HG02840 (cell line): ENCODE results near the gene RPGRIP1L.

Experiments
- ATAC-seq: cut with Tn5 transposase; IDR thresholded peaks from one replicate; pipeline ENCODE4 v1.9.1; 2021; ENCODE audit warnings: mild to moderate bottlenecking, moderate library complexity, moderate number of reproducible peaks; ENCODE audit not compliant: unreplicated experiment, low FRiP score

The RPGRIP1L gene

DNA sequence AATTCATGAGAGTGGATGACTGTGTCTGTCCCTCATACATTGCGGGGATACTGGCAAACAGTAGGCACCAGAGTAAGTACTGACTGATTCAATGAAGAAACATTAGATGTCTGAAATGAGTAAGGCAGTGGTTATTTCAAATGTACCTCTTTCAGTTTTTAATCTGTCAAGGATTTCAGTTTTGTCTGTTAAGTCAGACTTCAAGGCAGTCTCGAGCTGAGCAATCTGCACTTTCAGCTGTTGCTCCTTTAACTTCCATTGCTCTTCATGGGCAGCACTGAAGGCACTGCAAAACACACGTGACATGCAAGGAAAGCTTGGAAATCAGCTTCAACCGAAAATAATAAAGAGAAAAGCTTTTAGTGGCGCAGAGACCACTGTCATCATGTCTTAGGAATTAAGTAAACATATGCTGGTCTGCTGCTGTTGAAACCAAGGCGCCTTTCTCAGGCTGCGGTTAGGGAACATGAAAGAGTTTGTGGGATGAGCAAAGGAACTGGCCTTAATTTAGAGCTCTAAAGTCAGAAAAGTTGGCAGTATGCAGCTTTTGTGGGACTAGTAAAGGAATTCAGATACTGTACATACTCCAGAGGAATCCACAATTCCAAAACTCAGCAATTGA lies 38.8 kb downstream of the RPGRIP1L start:
- ATAC-seq = no peak

DNA sequence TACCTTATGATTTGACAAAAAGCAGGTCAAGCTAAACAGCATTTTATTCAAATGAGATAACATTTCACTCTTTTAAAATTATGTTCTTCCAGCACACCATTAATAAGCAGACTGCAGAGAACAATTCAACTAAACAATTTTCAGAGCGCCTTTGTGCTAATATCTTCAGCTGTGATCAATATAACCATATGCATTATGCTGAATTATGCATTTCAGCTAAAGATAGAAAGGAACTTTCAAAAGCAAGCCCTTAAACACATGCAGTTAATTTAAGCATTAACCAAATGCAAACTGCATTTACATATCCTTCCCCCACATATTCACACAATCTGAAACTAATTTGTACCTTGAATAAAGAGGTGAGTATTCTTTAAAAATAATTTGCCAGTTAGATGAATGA lies 41.6 kb downstream of the RPGRIP1L start:
- no peak for ATAC-seq

DNA sequence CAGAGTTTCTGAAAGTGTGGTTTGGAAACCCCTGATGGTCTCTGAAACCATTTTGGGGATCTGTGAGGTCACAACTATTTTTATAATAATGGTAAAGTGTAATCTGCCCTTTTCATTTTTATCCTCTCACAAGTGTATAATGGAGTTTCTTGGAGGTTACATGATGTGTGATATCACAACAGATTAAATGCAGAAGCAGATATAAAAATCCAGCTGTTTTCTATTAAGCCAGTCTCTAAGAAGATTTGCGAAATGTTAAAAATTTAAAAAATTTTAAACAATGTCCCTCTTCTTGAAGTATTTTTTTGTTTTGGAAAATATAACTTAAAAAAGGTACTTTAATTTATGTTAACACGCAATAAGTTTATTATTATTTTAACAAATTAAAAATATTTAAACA lies 48.7 kb downstream of the RPGRIP1L start:
- no peak for ATAC-seq

DNA sequence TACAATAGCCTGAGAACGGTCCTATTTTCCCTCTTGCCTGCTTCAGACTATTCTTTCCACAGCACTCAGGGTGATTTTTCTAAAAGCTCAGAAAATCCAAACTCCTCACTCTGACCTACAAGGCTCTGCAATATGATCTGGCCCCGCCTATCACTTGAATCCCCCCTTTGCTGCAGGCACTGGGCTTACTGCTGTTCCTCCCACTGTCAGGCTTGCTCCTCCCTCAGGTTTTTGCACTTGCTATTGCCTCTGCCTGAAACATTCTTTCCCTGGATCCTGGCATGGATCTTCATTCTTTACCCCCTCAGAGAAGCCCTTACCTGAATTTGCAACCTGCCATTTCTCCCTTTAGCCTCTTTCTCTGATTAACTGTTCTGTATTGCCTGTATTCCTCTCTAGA lies 52.3 kb downstream of the RPGRIP1L start:
- no peak for ATAC-seq

DNA sequence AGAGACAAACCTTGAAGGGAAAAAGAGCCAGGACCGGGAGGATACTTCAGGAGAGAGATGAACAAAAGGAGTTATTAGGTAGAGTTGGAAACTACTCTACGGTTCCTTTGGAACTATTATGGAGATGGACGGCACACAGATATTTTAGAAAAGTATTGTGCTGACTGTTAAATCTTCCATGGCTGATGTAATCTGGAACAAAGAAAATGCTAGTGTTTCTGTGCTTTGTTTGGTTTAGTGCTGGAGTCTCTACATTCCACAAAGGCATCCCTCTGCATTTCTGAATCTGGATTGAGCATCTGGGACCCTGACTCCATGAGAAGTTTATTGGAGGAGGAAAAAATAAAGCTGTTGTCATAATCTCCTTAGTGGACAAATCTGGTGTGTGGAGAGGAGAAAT lies 57.2 kb downstream of the RPGRIP1L start:
- ATAC-seq = no peak

DNA sequence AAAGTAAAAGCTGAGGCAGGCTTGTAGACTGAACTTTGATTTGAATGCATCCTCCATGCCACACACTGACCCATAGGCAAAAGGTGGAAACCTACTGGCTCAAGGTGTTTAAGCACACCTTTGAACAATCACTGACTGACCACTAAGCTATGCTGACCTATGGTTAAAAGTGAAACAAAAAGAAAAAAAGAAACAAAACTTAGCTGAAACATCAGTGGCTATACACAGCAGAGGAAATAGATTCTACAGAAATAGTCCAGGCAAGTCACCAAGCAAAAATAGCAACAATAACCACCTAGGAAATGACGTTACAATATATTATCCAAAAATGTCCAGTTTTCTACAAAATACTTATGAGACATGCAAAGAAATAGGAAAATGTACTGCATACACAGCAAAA lies 60.2 kb downstream of the RPGRIP1L start:
- ATAC-seq = no peak

DNA sequence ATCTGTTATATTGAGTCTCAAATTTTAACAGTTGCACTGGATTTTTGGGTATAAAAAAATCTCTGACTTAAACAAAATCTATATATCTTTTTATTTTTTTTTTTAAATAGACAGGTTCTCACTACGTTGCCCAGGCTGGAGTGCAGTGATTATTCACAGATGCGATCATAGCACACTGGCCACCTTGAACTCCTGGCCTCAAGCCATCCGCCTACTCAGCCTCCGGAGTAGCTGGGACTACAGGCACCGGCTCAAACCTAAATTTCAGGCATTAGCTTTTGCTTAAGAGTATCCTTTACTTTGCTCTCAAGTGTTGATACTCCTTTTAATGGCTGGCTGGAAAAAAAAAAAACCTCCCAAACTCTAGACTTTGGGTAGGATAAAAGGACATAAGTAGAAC lies 61.6 kb downstream of the RPGRIP1L start:
- no peak for ATAC-seq

DNA sequence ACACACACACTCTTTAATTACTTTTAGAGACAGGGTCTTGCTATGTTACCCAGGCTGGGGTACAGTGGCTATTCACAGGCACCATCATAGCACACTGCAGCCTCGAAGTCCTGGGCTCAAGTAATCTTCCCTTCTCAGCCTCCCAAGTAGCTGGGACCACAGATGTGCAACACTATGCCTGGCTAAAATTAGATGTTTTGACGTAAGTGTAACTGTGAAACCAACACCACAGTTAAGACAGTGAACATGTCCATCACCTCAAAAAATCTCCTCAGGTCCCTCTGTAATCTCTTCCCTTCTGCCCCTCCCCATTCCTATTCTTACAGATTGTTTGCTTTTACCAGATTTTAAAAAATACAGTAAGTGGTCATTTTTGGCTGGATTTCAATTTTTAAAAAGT lies 66.7 kb downstream of the RPGRIP1L start:
- ATAC-seq = no peak

DNA sequence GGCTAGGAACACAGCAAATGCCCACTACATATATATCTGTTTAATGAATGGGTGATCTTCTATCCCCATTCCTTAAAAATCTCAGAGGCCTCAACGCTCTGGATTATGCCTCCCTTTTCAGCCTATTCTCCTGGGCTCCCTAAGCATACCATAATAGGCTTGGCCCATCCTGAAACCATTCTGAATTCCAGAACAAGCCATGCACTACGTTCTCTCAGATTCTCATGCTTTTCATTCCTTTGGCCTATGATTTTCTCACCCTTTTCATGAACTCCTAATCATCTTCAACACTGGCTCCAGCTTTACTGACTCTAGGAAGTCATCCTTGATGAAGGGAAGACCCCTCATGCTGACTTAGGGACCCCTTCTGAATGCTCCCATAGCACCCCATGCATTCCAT lies 71.1 kb downstream of the RPGRIP1L start:
- ATAC-seq = no peak

DNA sequence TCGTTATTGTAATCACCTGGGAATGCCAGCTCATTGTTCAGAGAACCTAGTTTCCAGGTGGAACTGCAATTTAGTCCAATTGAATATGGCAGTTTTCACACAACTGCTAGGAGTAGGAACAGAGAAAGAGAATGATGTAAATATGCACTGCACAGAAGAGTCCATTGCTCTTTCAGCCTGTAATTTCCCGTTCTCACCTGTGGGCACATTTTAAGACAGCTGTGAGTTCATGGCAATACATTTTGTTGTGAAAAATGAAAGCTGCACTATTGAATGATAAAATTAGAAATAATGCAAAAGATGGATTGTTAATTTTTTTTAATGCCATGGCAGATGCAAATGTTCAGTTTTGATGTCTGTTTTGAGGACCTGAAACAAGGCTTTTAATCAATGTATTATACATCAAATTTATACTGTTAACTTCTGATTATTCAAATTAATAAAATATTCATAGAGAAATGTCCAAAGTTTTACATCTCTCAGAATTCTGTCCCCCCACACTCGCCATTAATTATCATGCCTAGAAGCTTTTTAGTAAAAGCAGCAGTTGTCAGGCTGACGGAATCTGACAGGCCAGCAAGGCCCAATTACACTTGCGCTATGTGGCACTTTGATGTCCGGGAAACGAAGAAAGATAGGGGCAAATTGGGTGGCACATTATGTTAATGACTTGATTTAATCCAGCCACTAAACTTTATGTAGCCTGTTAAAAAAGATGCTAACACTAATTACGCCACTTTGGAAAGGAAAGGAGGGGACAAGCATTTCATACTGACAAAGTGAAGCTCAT lies 72.2 kb downstream of the RPGRIP1L start:
- no peak for ATAC-seq

DNA sequence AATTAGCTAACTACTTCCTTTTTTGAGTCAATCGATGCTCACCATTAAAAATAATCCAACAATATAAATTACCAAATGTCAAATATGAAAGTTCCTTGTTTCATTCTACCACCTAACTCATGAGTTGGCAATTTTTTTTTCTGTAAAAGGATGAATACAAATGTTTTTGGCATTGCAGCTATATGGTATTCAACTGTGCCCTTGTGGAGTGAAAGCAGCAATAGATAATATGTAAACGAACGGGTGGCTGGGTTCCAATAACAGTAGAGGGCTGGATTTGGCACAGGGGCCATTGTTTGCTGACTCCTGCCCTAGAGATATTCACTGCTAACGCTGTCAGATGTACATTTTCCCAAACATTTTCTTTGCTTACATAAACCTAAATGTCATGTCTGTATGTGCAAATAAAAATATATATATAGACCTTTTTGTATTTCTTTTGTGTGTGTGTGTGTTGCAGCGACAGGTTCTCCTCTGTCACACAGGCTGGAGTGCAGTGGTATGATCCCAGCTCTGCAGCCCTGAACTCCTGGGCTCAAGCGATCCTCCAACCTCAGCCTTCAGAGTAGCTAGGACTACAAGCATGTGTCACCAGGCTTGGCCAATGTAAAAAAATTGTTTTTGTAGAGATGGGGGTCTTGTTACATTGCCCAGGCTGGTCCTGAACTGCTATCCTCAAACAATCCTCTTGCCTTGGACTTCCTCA lies 73.9 kb downstream of the RPGRIP1L start:
- ATAC-seq = no peak

DNA sequence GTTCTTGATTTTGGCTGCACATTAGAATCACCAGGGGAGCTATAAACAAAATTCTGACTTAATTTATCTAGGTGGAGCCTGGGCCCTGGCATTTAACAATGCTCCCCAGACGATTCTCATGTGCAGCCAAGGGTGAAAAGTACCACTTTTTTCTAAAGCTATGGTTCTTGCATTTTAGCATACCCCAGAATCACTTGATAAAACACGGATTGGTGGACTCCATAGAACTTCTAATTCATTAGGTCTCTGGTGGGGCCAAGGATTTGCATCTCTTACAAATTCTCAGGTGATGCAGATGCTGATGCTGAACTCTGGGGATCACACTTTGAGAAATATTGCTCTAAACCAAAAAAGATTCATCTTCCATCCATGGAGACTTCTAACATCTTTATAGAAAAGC lies 74.5 kb downstream of the RPGRIP1L start:
- no peak for ATAC-seq

DNA sequence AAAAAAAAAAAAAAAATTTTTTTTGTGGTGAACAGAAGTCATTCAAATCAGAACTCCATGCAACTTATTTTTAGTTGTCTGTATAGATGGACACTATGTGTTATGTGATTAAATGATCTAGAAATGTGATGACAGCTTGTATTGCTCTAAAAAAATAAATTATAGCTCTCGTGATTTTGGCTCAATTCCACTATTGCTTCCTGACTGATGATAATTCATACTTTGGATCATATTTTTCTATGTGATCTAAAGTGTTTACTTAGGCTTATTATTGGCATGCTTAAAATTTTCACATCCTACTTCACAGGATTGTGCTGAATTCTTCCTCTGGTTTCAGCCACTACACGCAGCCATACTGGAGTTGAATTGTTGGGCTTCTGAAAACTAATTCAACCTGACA lies 76.8 kb downstream of the RPGRIP1L start:
- ATAC-seq = no peak

DNA sequence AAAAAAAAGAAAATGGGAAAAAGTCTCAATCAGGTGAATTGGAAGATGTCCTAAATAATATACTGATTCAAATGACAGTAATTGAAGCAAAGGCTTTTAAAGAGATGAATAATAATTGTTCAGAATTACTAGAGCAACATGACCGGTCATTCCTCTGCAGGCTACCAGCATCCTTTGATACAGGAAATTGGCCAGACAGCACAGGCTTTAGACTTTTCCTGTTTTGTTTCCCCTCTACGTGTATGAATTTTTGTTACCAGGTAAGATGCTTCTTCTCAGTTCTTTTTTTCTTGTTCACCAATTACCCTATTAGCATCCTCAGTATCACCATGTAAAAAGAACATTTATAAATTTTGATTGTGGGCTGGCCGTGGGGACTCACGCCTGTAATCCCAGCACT lies 77.5 kb downstream of the RPGRIP1L start:
- ATAC-seq = no peak

DNA sequence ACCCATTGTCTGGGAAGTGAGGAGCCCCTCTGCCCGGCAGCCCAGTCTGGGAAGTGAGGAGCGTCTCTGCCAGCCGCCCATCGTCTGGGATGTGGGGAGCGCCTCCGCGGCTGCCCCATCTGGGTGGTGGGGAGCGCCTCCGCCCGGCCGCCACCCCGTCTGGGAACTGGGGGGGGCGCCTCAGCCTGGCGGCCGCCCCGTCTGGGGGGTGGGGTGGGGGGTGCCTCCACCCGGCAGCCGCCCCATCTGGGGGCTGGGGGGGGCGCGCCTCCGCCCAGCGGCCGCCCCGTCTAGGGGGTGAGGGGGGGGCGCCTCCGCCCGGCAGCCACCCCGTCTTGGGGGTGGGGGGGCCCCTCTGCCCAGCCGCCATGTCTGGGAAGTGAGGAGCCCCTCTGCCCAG lies 78.4 kb downstream of the RPGRIP1L start:
- no peak for ATAC-seq

DNA sequence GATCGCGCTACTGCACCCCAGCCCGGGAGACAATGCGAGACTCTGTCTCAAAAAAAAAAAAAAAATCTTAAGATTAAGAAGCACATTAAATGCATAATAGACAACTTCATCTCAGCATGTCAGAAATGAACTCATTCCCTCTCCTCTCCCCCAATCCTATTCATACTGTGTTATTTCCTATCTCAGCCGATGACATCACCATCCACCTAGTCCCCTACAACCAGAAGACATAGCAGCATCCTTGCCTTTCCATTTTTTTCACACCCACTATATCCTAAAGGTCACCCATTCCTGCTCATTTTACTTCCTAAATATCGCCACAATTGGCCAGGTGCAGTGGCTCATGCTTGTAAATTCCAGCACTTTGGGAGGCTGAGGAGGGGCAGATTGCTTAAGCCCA lies 81.3 kb downstream of the RPGRIP1L start:
- ATAC-seq = no peak

DNA sequence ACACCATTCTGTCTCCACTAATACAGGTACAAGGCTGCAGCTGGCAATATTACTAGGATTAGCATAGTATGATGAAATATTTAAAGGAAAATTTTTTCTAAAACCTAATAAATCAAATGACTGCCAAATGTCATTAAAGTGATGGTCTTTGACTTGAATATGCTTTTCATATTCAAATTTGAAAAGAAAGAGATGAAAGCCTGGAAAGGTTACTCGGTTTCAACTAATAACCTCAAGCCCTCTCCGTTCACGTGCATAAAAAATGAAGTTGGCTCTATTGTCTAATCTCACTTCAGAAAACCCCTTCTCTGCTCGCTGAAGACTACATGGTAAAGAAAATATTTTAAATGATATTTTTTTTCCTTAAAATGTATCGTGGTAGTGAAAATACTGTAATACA lies 83.2 kb downstream of the RPGRIP1L start:
- no peak for ATAC-seq

DNA sequence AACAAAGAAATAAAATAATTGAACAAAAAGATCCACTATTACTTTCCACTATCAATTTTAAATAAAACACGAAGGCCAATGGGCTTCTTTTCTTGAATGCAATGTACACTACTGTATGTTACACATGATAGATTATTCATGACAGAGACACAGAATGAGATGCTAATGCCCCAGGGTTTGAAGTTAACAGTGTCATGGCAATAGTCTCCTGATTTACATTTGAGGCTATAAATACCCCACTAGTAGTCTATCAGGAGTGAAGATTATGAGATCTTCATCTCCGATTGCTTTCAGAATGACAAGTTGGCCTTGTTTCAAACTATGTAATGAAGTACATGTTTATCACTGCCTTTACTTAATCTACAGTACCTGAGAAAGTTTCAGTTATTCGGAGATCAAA lies 84.4 kb downstream of the RPGRIP1L start:
- ATAC-seq = no peak

DNA sequence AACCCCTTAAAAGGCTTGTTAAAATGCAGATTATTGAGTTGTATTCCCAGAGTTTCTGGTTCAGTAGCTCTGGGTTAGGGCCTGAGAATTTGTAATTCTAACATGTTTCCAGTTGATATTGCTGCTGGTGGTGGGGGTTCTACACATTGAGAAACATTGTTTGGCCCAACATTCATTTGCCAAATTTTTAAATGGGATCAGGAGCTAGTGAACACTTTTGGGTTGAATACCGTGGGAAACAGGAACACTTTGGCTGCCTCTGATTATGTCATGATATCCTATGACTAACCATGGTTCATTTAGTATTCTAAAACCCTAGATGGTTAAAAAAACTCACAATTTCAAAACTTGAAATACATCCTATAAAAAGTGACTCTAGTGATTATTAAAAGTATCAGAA lies 89.3 kb downstream of the RPGRIP1L start:
- no peak for ATAC-seq

DNA sequence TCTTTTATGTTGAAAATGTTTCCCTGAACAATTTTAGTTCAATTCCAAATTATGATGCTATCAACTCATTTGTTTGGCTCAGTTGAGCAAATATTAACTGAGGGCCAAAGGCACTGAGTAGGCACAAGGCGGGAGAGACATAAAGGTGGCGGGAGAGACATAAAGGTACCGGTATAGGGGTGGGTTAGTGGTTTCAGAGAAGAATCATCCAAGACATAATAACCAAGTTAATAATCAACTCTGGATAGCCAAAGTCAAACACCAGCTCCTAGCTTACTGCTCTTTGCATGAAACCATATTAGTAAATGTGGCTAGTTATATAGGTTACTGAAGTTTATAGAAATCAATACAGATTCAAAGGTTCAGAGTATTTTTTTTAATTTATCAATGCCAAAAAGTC lies 91.7 kb downstream of the RPGRIP1L start:
- no peak for ATAC-seq

DNA sequence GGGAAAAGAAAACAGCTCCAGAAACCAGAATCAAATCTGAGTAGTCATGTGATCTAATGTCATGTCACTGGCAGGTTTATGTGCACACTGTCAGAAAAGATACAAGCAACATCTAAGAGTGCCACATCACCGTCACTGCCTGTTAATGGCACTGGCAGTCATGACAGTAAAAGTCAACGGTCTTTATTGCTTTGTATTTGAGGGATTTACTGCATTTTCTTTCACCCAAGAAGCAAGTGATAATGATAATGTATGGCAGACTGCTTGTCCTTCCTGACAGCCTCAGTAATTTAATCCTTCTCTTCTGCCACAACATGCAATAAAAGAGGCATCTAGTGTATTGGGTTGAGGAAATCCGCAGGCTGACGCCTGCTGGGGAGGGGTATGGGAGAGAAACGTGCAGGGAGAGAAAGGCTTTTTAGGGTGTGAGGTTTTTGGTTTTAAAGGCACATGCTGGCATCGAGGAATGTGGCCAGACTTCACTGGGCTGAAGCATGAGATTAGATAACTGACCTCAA lies 92.4 kb downstream of the RPGRIP1L start:
- ATAC-seq = no peak

DNA sequence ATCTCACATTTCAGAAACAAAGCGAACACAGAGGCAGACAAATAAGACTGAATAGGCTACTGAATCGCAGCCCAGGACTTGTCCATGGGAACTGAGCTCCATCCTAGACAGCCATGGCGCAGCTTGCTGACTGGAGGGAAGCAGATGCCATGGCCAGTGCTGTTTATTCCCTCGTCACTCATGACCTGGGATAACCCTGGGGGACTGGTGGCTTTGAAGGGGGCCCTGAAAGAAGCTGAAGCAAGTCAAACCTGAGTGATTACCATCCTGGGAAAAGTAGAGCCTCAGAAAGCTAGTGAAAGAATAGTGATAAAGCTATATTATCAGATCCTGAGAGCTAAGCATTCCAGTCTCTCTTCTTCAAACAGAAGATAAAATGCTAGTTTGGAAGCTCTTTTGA lies 94.1 kb downstream of the RPGRIP1L start:
- no peak for ATAC-seq
